ENCODE measurements around the gene SORCS2. TPM values are rescaled to one million over a fixed set of nuclear protein-coding genes. Genes with fewer than 3 reads are reported as not detected.

SORCS2 gene
- total and polyA plus RNA-seq, 3 donors from 2014 or later = 2.7 to 4.6 (median 2.9) TPM

DNA sequence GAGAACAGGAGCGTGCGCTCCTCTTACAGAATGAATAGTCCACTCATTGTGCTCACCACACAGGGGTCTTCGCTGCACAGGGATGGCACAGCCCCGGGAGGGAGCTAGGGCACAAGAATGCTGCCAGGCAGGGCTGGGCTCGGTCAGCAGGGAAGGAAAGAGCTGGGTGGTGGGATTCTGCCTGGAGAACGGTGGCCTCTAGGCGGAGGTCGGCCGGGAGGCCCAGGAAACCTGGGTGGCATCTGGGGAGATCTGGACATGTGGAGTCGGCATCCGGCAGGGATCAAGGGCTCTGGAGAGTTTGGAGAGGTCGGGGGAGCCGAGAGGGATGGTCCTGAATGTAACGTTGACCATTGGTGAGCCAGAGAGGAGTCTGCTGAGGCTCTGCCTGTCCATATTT lies 288.9 kb downstream of the SORCS2 start:
- DNase-seq = no peak
- no peaks in the 10 kb centered on the region for H3K27me3 ChIP-seq
- no peak overlapping the region for H3K4me3 ChIP-seq
- intact Hi-C loops (cut with DNase I; ENCODE audit: low total_unique reads) = no loop called here
- no peaks in the 10 kb centered on the region for H3K4me1 ChIP-seq
- TF ChIP-seq, protein P1, sequence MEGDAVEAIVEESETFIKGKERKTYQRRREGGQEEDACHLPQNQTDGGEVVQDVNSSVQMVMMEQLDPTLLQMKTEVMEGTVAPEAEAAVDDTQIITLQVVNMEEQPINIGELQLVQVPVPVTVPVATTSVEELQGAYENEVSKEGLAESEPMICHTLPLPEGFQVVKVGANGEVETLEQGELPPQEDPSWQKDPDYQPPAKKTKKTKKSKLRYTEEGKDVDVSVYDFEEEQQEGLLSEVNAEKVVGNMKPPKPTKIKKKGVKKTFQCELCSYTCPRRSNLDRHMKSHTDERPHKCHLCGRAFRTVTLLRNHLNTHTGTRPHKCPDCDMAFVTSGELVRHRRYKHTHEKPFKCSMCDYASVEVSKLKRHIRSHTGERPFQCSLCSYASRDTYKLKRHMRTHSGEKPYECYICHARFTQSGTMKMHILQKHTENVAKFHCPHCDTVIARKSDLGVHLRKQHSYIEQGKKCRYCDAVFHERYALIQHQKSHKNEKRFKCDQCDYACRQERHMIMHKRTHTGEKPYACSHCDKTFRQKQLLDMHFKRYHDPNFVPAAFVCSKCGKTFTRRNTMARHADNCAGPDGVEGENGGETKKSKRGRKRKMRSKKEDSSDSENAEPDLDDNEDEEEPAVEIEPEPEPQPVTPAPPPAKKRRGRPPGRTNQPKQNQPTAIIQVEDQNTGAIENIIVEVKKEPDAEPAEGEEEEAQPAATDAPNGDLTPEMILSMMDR (IDR thresholded peaks at IDR 0.05) = no peak
- TF ChIP-seq POLR2A (IDR thresholded peaks at IDR 0.05) = no peak
- H3K9me3 ChIP-seq = no peaks in the 10 kb centered on the region
- no peak overlapping the region for H3K27ac ChIP-seq
- no peaks in the 10 kb centered on the region for H3K36me3 ChIP-seq (ENCODE audit: low read depth, missing control alignments)
- 90 to 96% methylated on average over 10 to 14 of the region's 14 CpGs for WGBS, 2 donors

GRCh38 chr4:7485096-7485495 lies 292.8 kb downstream of the SORCS2 start:
- no peaks in the 10 kb centered on the region for H3K4me1 ChIP-seq
- no peak for DNase-seq
- H3K4me3 ChIP-seq = no peak overlapping the region
- H3K27me3 ChIP-seq = no peaks in the 10 kb centered on the region
- no peak for TF ChIP-seq POLR2A (IDR thresholded peaks at IDR 0.05)
- TF ChIP-seq, protein P1 (IDR thresholded peaks at IDR 0.05) = no peak
- no peaks in the 10 kb centered on the region for H3K9me3 ChIP-seq
- no peak overlapping the region for H3K27ac ChIP-seq
- H3K36me3 ChIP-seq (ENCODE audit: low read depth, missing control alignments) = no peaks in the 10 kb centered on the region
- intact Hi-C loops (cut with DNase I; ENCODE audit: low total_unique reads) = no loop called here
- 81 to 90% methylated on average over 6 to 7 of the region's 7 CpGs for WGBS, 2 donors

DNA sequence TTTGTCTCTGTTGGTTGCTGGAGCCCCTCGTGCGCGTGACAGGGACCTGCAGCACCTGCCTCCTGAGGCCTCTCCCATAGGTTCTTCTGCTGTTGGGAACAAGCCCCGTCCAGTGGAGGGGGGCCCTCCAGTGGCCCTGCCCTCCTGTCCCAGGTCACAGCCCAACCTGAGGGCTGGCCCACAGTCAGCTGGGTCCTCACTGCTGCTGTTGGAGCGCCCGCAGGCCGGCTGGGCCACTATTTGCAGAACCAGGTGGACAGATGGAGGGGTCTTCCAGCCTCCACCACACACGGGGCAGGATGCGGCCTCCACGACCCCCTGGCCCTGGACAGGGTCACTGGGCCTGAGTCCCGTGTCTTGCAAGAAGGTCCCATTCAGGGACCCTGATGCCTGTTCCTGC lies 293.8 kb downstream of the SORCS2 start:
- no peak for DNase-seq
- TF ChIP-seq, protein P1 (IDR thresholded peaks at IDR 0.05) = no peak
- no peak for TF ChIP-seq POLR2A (IDR thresholded peaks at IDR 0.05)
- H3K9me3 ChIP-seq = no peaks in the 10 kb centered on the region
- no peak overlapping the region for H3K4me3 ChIP-seq
- no peaks in the 10 kb centered on the region for H3K27me3 ChIP-seq
- intact Hi-C loops (cut with DNase I; ENCODE audit: low total_unique reads) = no loop called here
- 80 to 87% methylated on average over 3 to 10 of the region's 11 CpGs for WGBS, 2 donors
- no peaks in the 10 kb centered on the region for H3K4me1 ChIP-seq
- H3K36me3 ChIP-seq (ENCODE audit: low read depth, missing control alignments) = no peaks in the 10 kb centered on the region
- no peak overlapping the region for H3K27ac ChIP-seq

- no peaks in the 10 kb centered on the region for H3K27me3 ChIP-seq
- no peaks in the 10 kb centered on the region for H3K9me3 ChIP-seq
- 74 to 86% methylated on average over 10 of the region's 10 CpGs for WGBS, 2 donors
- TF ChIP-seq, protein P1 (IDR thresholded peaks at IDR 0.05) = no peak
- TF ChIP-seq POLR2A (IDR thresholded peaks at IDR 0.05) = no peak
- no peak overlapping the region for H3K27ac ChIP-seq
- DNase-seq = no peak
- intact Hi-C loops (cut with DNase I; ENCODE audit: low total_unique reads) = no loop called here
- H3K4me1 ChIP-seq = no peaks in the 10 kb centered on the region
- H3K36me3 ChIP-seq (ENCODE audit: low read depth, missing control alignments) = no peaks in the 10 kb centered on the region
- no peak overlapping the region for H3K4me3 ChIP-seq
These were observed 295.2 kb downstream of the SORCS2 start for GRCh38 chr4:7487502-7487901.

- Histone ChIP-seq H3K36me3 (ENCODE audit: low read depth, missing control alignments) (no peaks in the 10 kb centered on the region), H3K9me3 (no peaks in the 10 kb centered on the region), H3K4me1 (no peaks in the 10 kb centered on the region), H3K27me3 (no peaks in the 10 kb centered on the region), H3K27ac (no peak overlapping the region), H3K4me3 (no peak overlapping the region)
- DNase-seq = no peak
- TF ChIP-seq, protein P1 (IDR thresholded peaks at IDR 0.05) = no peak
- TF ChIP-seq POLR2A (IDR thresholded peaks at IDR 0.05) = no peak
- intact Hi-C loops (cut with DNase I; ENCODE audit: low total_unique reads) = no loop called here
- WGBS, 2 donors = 92% methylated on average over 10 to 15 of the region's 15 CpGs
These were observed 295.8 kb downstream of the SORCS2 start for GRCh38 chr4:7487998-7488671.
